ENCODE data around the gene CNGA3.
A peak's percentile ranks its signal among the peaks of the same experiment; 100 is the strongest.

Gene CNGA3

DNA sequence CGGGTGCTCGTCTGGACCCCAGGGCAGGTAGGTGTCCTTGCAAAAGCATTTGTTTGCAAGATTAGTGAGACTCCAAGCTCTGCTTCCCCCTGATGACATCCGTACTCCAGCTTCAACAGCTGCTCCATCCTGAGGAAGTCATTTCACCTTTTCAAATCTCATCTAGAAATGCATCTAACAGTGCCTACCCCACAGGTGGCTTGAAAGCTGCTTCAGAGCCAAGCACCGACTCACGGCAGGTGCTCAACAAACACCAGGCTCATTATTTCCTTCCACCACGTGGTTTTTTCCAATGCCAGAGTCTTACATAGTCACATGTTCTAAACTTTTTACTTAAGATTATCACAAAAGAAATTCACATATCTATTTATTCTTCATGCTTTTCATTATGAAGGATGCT, 31.9 kb downstream of the CNGA3 start:
- no peaks in the 10 kb centered on the region for H3K9me3 Mint-ChIP-seq
- no peaks in the 10 kb centered on the region for H3K36me3 Mint-ChIP-seq (ENCODE audit: low read depth)
- no peak overlapping the region for H3K27ac Mint-ChIP-seq
- no peak for ATAC-seq
- no peaks in the 10 kb centered on the region for H3K4me1 Mint-ChIP-seq
- H3K4me3 Mint-ChIP-seq, result no peak overlapping the region
- no peak for DNase-seq
- peaks cover 17% of the 10 kb centered on the region for H3K27me3 Mint-ChIP-seq

- H3K4me3 Mint-ChIP-seq, result no peak overlapping the region
- no peaks in the 10 kb centered on the region for H3K9me3 Mint-ChIP-seq
- DNase-seq (no peak), ATAC-seq (no peak)
- H3K27ac Mint-ChIP-seq, result no peak overlapping the region
- H3K4me1 Mint-ChIP-seq, result no peaks in the 10 kb centered on the region
- H3K36me3 Mint-ChIP-seq (ENCODE audit: low read depth), result no peaks in the 10 kb centered on the region
- H3K27me3 Mint-ChIP-seq, result peaks cover 17% of the 10 kb centered on the region
Observed at GRCh38 chr2:98378901-98379300, 32.6 kb downstream of the CNGA3 start.

- H3K36me3 Mint-ChIP-seq (ENCODE audit: low read depth), result no peaks in the 10 kb centered on the region
- H3K9me3 Mint-ChIP-seq, result no peaks in the 10 kb centered on the region
- ATAC-seq (no peak), DNase-seq (no peak)
- H3K27ac Mint-ChIP-seq, result no peak overlapping the region
- H3K27me3 Mint-ChIP-seq, result peaks cover 12% of the 10 kb centered on the region
- H3K4me1 Mint-ChIP-seq, result no peaks in the 10 kb centered on the region
- no peak overlapping the region for H3K4me3 Mint-ChIP-seq
Observed at GRCh38 chr2:98379311-98380202, 33.3 kb downstream of the CNGA3 start.

DNA sequence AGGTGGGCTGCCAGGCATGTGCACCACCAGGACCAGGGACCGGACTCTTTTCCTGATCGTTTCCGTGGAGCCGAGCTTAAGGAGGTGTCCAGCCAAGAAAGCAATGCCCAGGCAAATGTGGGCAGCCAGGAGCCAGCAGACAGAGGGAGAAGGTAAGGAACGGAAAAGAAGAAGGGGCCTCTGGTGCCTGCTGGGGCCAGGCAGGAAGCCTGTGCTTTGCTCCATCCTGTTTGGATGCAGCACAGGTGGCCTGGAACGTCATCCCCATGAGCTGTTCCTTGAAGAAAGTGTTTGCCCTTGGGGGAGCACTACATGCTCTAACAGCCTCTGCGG, 33.9 kb downstream of the CNGA3 start:
- no peak overlapping the region for H3K27ac Mint-ChIP-seq
- ATAC-seq, result no peak
- H3K4me1 Mint-ChIP-seq, result no peaks in the 10 kb centered on the region
- no peak for DNase-seq
- H3K27me3 Mint-ChIP-seq, result peaks cover 15% of the 10 kb centered on the region
- H3K4me3 Mint-ChIP-seq, result no peak overlapping the region
- H3K36me3 Mint-ChIP-seq (ENCODE audit: low read depth), result no peaks in the 10 kb centered on the region
- no peaks in the 10 kb centered on the region for H3K9me3 Mint-ChIP-seq

- ATAC-seq (no peak), DNase-seq (no peak)
- Mint-ChIP-seq H3K9me3 (no peaks in the 10 kb centered on the region), H3K27me3 (peaks cover 10% of the 10 kb centered on the region), H3K27ac (no peak overlapping the region), H3K36me3 (ENCODE audit: low read depth) (no peaks in the 10 kb centered on the region), H3K4me3 (no peak overlapping the region), H3K4me1 (no peaks in the 10 kb centered on the region)
Observed at GRCh38 chr2:98381494-98381893, 35.2 kb downstream of the CNGA3 start.

- DNase-seq (no peak), ATAC-seq (no peak)
- Mint-ChIP-seq H3K27ac (no peak overlapping the region), H3K9me3 (no peaks in the 10 kb centered on the region), H3K36me3 (ENCODE audit: low read depth) (no peaks in the 10 kb centered on the region), H3K4me3 (no peak overlapping the region), H3K4me1 (no peaks in the 10 kb centered on the region), H3K27me3 (peaks cover 8% of the 10 kb centered on the region)
Observed at GRCh38 chr2:98382086-98382485, 35.8 kb downstream of the CNGA3 start.

DNA sequence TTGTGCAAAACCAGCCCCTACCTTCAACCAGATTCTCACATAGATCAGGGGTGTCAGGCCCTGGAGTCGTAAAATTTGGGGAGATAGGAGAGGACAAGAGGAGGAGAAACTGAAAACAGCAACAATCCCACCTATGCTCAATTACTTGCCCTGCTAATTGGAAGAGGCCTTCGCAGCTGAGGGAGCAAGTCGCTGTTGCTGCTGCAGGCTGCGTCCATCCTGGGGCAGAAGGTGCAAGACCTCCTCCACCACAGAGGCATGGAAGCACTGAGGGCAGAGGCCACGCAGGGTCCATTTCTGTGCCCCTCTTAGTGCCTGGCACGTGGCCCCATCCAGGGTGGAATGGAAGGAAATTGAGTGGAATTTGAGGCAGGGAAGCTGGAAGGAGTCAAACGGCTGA, 36.5 kb downstream of the CNGA3 start:
- ATAC-seq (no peak), DNase-seq (no peak)
- Mint-ChIP-seq H3K4me3 (no peak overlapping the region), H3K4me1 (no peaks in the 10 kb centered on the region), H3K27me3 (peaks cover 8% of the 10 kb centered on the region), H3K36me3 (ENCODE audit: low read depth) (no peaks in the 10 kb centered on the region), H3K27ac (no peak overlapping the region), H3K9me3 (no peaks in the 10 kb centered on the region)

DNA sequence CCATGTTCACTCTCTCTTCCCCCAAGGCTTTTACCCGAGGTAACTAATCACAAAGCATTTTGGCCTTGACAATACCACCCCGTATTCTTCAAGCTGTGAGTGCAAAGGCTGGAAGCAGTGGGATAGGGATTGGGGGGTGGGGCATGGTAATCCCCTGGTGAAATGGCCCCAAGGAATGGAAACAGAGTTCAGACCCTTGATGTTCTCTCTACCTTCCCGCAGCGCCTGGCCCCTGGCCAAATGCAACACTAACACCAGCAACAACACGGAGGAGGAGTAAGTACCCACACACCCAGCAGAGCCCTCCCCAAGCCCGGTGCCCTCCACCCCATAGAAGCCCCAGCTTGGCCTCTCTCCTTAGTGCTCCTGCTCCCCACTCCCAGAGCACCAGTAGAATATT, 36.9 kb downstream of the CNGA3 start:
- Mint-ChIP-seq H3K27me3 (peaks cover 8% of the 10 kb centered on the region), H3K9me3 (no peaks in the 10 kb centered on the region), H3K36me3 (ENCODE audit: low read depth) (no peaks in the 10 kb centered on the region)

DNA sequence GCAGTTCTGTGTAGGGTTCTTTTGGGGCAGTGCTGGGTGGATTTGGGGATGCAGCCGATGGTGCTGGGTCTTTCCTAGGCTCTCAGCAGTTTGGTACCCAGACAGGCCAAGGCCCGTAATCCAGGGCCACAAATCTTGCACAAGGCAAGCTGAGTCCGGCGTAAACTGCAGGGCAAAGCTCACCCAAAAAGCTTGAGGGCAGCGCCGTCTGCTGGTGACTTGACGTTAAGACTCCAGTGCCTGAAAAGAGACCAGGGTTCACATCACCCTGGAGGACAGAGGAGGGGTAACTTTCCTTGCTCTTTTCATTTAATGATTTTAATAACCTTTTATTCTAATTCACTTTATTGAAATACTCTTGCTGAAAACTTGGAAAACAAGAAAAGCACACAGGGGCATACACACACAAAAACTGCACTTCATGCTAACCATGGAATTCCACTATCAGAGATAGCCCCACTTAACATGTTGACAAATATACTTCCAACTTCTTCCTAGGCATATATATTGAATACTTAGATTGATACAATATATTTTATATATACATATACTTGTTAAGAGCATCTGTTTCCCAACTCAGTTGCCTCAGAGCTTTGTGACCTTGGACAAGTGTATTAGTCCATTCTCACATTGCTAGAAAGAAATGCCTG, 38.9 kb downstream of the CNGA3 start:
- no peak overlapping the region for H3K4me3 Mint-ChIP-seq
- no peaks in the 10 kb centered on the region for H3K9me3 Mint-ChIP-seq
- DNase-seq, result peak; percentile 80
- H3K27me3 Mint-ChIP-seq, result peaks cover 8% of the 10 kb centered on the region
- no peaks in the 10 kb centered on the region for H3K4me1 Mint-ChIP-seq
- H3K27ac Mint-ChIP-seq, result no peak overlapping the region
- no peaks in the 10 kb centered on the region for H3K36me3 Mint-ChIP-seq (ENCODE audit: low read depth)
- peak; percentile 53 for ATAC-seq

More for the DNA sequence above, 36.9 kb downstream of the CNGA3 start:
- Mint-ChIP-seq H3K4me1 (no peaks in the 10 kb centered on the region), H3K27ac (no peak overlapping the region), H3K4me3 (no peak overlapping the region)
- DNase-seq (no peak), ATAC-seq (no peak)

DNA sequence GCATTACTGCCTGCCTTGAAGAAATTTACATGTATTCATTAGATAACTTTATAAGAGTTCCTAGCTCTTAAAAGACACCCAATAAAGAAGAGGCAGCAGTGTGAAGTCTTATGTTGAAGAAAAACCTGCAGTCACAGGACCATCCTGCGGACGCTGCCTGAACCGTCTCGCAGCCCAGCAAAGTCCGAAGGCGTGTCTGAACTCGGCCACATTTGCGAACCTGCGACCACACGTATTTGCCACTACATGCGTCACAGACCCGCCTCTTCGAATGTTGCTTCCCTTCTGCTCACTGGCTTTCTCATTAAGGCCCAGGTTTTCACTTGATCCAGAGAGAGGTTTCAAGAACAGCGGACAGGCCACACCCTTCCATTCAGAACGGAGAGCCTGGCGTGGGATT, 41.2 kb downstream of the CNGA3 start:
- Mint-ChIP-seq H3K4me3 (no peak overlapping the region), H3K27ac (no peak overlapping the region), H3K9me3 (no peaks in the 10 kb centered on the region), H3K27me3 (peaks cover 3% of the 10 kb centered on the region), H3K36me3 (ENCODE audit: low read depth) (no peaks in the 10 kb centered on the region), H3K4me1 (no peaks in the 10 kb centered on the region)
- DNase-seq (no peak), ATAC-seq (no peak)

DNA sequence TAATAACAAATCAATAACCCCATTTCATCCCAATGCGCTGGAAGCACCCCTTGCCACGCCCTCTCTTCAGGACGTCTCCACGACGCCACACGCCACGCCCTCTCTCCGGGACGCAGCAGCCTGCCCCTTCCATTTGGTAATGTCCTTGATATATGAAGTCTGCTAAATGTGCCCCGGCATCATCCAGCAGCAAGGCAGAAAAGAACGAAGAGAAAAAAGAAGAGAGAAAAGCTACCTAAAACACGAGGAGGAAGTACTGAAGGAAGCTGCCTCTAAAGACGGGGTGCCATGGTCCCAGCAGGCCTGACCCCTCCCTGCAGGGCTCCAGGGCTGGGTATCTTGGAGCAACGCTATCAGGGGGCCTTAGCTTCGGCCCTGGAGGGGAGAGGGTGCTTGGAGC, 41.8 kb downstream of the CNGA3 start:
- DNase-seq, result no peak
- Mint-ChIP-seq H3K36me3 (ENCODE audit: low read depth) (no peaks in the 10 kb centered on the region), H3K27me3 (peaks cover 3% of the 10 kb centered on the region), H3K4me3 (no peak overlapping the region), H3K4me1 (no peaks in the 10 kb centered on the region), H3K9me3 (no peaks in the 10 kb centered on the region), H3K27ac (no peak overlapping the region)
- no peak for ATAC-seq

- no peak for ATAC-seq
- H3K4me3 Mint-ChIP-seq, result no peak overlapping the region
- peaks cover 3% of the 10 kb centered on the region for H3K27me3 Mint-ChIP-seq
- H3K36me3 Mint-ChIP-seq (ENCODE audit: low read depth), result no peaks in the 10 kb centered on the region
- H3K9me3 Mint-ChIP-seq, result no peaks in the 10 kb centered on the region
- no peaks in the 10 kb centered on the region for H3K4me1 Mint-ChIP-seq
- no peak for DNase-seq
- H3K27ac Mint-ChIP-seq, result no peak overlapping the region
Observed at GRCh38 chr2:98388601-98389250, 42.5 kb downstream of the CNGA3 start.

- Mint-ChIP-seq H3K9me3 (no peaks in the 10 kb centered on the region), H3K27me3 (peaks cover 3% of the 10 kb centered on the region), H3K4me1 (no peaks in the 10 kb centered on the region), H3K36me3 (ENCODE audit: low read depth) (no peaks in the 10 kb centered on the region), H3K4me3 (no peak overlapping the region), H3K27ac (no peak overlapping the region)
- ATAC-seq, result no peak
- DNase-seq, result no peak
Observed at GRCh38 chr2:98389251-98389605, 43.0 kb downstream of the CNGA3 start.

DNA sequence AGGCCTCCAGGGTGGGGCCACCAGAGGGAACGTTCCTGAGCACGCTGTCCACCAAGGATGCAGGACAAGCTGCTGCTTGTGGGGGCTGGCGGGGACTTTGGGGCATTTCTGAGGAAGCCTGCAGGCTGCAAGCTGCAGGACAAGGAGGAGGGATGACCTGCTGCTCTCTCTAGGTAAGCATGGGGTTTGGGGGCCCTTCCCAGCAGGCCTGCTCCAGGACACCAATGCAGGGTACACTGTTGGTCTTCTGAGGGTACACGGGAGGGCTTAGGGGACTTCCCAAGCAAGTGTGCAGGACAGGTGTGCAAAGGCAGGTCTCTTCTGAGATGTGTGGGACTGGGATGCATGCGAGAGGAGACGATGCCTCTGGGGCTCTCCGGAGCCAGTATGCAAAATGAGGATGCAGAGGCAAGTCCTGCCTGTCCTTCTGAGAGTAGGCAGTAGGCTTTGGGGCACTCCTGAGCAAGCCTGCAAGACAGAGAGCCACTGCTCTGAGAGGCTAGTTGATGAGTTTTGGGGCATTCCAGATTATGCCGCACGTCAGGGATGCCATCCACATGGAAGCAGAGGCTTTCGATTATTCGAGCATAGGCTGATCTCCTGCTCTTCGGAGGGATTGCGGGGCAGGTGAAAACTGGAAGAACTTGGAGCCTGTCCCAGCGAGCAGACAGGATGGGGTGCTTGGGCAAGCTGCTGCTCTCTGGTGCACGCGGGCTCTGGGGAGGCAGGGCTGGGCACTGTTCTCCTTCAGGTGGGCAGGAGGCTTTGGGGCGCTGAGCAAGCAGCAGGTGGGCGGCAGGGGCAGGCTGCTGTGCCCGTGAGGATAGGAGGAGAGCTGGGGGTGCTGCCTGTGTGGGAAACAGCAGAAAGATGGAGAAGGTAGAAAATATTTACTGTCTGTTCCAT, 44.6 kb downstream of the CNGA3 start:
- Mint-ChIP-seq H3K4me3 (no peak overlapping the region), H3K4me1 (no peaks in the 10 kb centered on the region), H3K27ac (no peak overlapping the region), H3K9me3 (no peaks in the 10 kb centered on the region), H3K27me3 (no peaks in the 10 kb centered on the region), H3K36me3 (ENCODE audit: low read depth) (no peaks in the 10 kb centered on the region)
- ATAC-seq (no peak), DNase-seq (no peak)

All from activated naive CD8-positive, alpha-beta T cell treated with anti-CD3 and anti-CD28 coated beads, Interleukin-2, amount 50 U/mL, for 24 hours (primary cell).